Measurements from ENCODE around the gene BCAR1. TPM values are rescaled to one million over a fixed set of nuclear protein-coding genes. Genes with fewer than 3 reads are reported as not detected.
A peak's percentile ranks its signal among the peaks of the same experiment; 100 is the strongest.
"Not testable (repeated sequence)": the region's sequence is repeated elsewhere in the genome, so short reads cannot be mapped to it uniquely, and the experiment has no call there.

Gene BCAR1
- polyA plus RNA-seq (ENCODE audit: insufficient read length), result 51.2 TPM
- long read RNA-seq, donor 1, transcript BCAR1-207 (7 exons, 3,192 nt), result minor isoform, 5 of 116 reads
- long read RNA-seq, donor 1, transcript BCAR1-201 (7 exons, 3,221 nt), result minor isoform, 5 of 116 reads
- long read RNA-seq, donor 1, transcript BCAR1-212 (3 exons, 2,692 nt), result major isoform, 17 of 116 reads
- long read RNA-seq, donor 1, partial matches to known transcripts, result 84 of 116 reads
- long read RNA-seq, donor 1, other reads (novel, unspliced or antisense), result 0 of 116 reads
- long read RNA-seq, donor 2, transcript BCAR1-212 (3 exons, 2,692 nt), result major isoform, 12 of 49 reads
- long read RNA-seq, donor 2, partial matches to known transcripts, result 33 of 49 reads
- long read RNA-seq, donor 2, other reads (novel, unspliced or antisense), result 0 of 49 reads
- long read RNA-seq, donor 3, transcript BCAR1-212 (3 exons, 2,692 nt), result major isoform, 8 of 28 reads
- long read RNA-seq, donor 3, partial matches to known transcripts, result 15 of 28 reads
- long read RNA-seq, donor 3, other reads (novel, unspliced or antisense), result 0 of 28 reads
- long read RNA-seq, donor 4, result 0 reads
- long read RNA-seq, donor 5, transcript BCAR1-212 (3 exons, 2,692 nt), result major isoform, 6 of 41 reads
- long read RNA-seq, donor 5, transcript BCAR1-201 (7 exons, 3,221 nt), result major isoform, 6 of 41 reads
- long read RNA-seq, donor 5, partial matches to known transcripts, result 23 of 41 reads
- long read RNA-seq, donor 5, other reads (novel, unspliced or antisense), result 0 of 41 reads
- long read RNA-seq, donor 6, transcript BCAR1-210 (2 exons, 594 nt), result minor isoform, 5 of 59 reads
- long read RNA-seq, donor 6, transcript BCAR1-212 (3 exons, 2,692 nt), result major isoform, 11 of 59 reads
- long read RNA-seq, donor 6, partial matches to known transcripts, result 37 of 59 reads
- long read RNA-seq, donor 6, other reads (novel, unspliced or antisense), result 0 of 59 reads
- long read RNA-seq, donor 7, transcript BCAR1-212 (3 exons, 2,692 nt), result major isoform, 15 of 60 reads
- long read RNA-seq, donor 7, partial matches to known transcripts, result 36 of 60 reads
- long read RNA-seq, donor 7, other reads (novel, unspliced or antisense), result 0 of 60 reads
- long read RNA-seq, donor 8, transcript BCAR1-212 (3 exons, 2,692 nt), result major isoform, 5 of 13 reads
- long read RNA-seq, donor 8, partial matches to known transcripts, result 5 of 13 reads
- long read RNA-seq, donor 8, other reads (novel, unspliced or antisense), result 0 of 13 reads

- DNase-seq, result peak; percentile 86
Observed at GRCh38 chr16:75251280-75252048, at the start of gene BCAR1. Gene BCAR1 (minus strand): TSS chr16:75251624. CDS start chr16:75251482, 142 bp downstream.

- no peak for DNase-seq
Observed at GRCh38 chr16:75298267-75298666, 46.8 kb upstream of the BCAR1 start.

- no peak for DNase-seq
Observed at GRCh38 chr16:75296606-75297005, 45.2 kb upstream of the BCAR1 start.

GRCh38 chr16:75294773-75295459 lies 43.5 kb upstream of the BCAR1 start:
- DNase-seq, result no peak

- no peak for DNase-seq
Observed at GRCh38 chr16:75293772-75294171, 42.3 kb upstream of the BCAR1 start.

GRCh38 chr16:75293173-75293572 lies 41.7 kb upstream of the BCAR1 start:
- DNase-seq, result no peak

- DNase-seq, result no peak
Observed at GRCh38 chr16:75292691-75293090, 41.3 kb upstream of the BCAR1 start.

- no peak for DNase-seq
Observed at GRCh38 chr16:75289189-75289588, 37.8 kb upstream of the BCAR1 start.

- DNase-seq, result no peak
Observed at GRCh38 chr16:75288596-75289120, 37.2 kb upstream of the BCAR1 start.

GRCh38 chr16:75288181-75288580 lies 36.8 kb upstream of the BCAR1 start:
- no peak for DNase-seq

GRCh38 chr16:75287708-75288107 lies 36.3 kb upstream of the BCAR1 start:
- no peak for DNase-seq

- DNase-seq, result no peak
Observed at GRCh38 chr16:75286389-75286788, 35.0 kb upstream of the BCAR1 start.

GRCh38 chr16:75282466-75283281 lies 31.2 kb upstream of the BCAR1 start:
- DNase-seq, result no peak

GRCh38 chr16:75281826-75282225 lies 30.4 kb upstream of the BCAR1 start:
- no peak for DNase-seq

GRCh38 chr16:75281009-75281408 lies 29.6 kb upstream of the BCAR1 start:
- DNase-seq, result not testable (repeated sequence)

GRCh38 chr16:75280331-75280804 lies 28.9 kb upstream of the BCAR1 start:
- DNase-seq, result no peak

- DNase-seq, result no peak
Observed at GRCh38 chr16:75279305-75279704, 27.9 kb upstream of the BCAR1 start.

- DNase-seq, result no peak
Observed at GRCh38 chr16:75273054-75273925, 21.9 kb upstream of the BCAR1 start.

GRCh38 chr16:75272629-75273028 lies 21.2 kb upstream of the BCAR1 start:
- not testable (repeated sequence) for DNase-seq
